Left ventricle myocardium inferior (tissue), 1 donor: ENCODE measurements around the gene TNIK. TPM values are rescaled to one million over a fixed set of nuclear protein-coding genes. Genes with fewer than 3 reads are reported as not detected.

Experiments
- DNase-seq: peaks from one replicate; pipeline ENCODE4 v3.0.0-alpha.2; 2020
- H3K27ac ChIP-seq: fragments of 200-600 bp; replicated peaks from 2 replicates; pipeline ENCODE4 v1.8.0; 2021
- H3K27me3 ChIP-seq: fragments of 200-600 bp; 2 replicates; pipeline ENCODE4 v1.8.0; 2021; ENCODE audit warnings: low read depth
- H3K36me3 ChIP-seq: fragments of 200-600 bp; 2 replicates; pipeline ENCODE4 v1.8.0; 2021
- H3K4me1 ChIP-seq: fragments of 200-600 bp; 2 replicates; pipeline ENCODE4 v1.8.0; 2021
- H3K4me3 ChIP-seq: fragments of 200-600 bp; 2 replicates; pipeline ENCODE4 v1.8.0; 2021; ENCODE audit warnings: mild to moderate bottlenecking, moderate library complexity
- H3K9me3 ChIP-seq: fragments of 200-600 bp; replicated peaks from 2 replicates; pipeline ENCODE4 v1.8.0; 2021
- intact Hi-C: fragments of 100-400 bp; cut with micrococcal nuclease; formaldehyde crosslinking; loops from one replicate; pipeline ENCODE4 v1.11.0; 2022
- total RNA-seq: library from RNA; stranded (reverse); fragmentation: NEBNext Ultra II Directional; extraction: Animal tissue kit (Norgen Biotek cat#: 25700); gene quantifications from one replicate; pipeline ENCODE4 v1.2.1, GENCODE V29; 2021
- TF ChIP-seq, protein P1 (sequence below): fragments of 200-600 bp; IDR thresholded peaks from 2 replicates; pipeline ENCODE4 v1.8.0; 2021; ENCODE audit warnings: antibody characterized with exemption, mild to moderate bottlenecking, borderline replicate concordance
- donor health status: DM: no; HTN: yes; CAD: no; lungs with severe emphysema.

TNIK gene
- total RNA-seq, 1 donor from 2014 or later, result 28.6 TPM

DNA sequence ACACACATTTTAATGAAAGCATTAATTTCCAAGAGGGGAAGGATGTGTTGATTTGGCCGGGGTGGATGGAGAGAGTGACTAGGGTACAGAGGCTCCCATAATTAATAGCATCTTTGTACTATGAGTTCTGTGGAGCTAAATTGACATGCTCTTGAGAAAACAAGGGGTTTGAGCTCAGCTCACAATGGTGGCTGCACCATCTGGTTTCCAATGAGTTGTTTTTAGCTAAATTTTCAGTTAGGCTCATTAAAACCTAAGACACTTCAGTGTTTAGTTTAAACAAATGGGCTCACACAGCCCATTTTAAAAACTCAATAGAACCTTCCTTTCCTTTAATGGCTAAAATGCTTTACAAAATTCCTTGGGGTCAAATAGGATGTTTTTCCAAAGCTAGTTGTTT lies 199.7 kb downstream of the TNIK start:
- TF ChIP-seq, protein P1, sequence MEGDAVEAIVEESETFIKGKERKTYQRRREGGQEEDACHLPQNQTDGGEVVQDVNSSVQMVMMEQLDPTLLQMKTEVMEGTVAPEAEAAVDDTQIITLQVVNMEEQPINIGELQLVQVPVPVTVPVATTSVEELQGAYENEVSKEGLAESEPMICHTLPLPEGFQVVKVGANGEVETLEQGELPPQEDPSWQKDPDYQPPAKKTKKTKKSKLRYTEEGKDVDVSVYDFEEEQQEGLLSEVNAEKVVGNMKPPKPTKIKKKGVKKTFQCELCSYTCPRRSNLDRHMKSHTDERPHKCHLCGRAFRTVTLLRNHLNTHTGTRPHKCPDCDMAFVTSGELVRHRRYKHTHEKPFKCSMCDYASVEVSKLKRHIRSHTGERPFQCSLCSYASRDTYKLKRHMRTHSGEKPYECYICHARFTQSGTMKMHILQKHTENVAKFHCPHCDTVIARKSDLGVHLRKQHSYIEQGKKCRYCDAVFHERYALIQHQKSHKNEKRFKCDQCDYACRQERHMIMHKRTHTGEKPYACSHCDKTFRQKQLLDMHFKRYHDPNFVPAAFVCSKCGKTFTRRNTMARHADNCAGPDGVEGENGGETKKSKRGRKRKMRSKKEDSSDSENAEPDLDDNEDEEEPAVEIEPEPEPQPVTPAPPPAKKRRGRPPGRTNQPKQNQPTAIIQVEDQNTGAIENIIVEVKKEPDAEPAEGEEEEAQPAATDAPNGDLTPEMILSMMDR, result no peak
- H3K27ac ChIP-seq, result no peak overlapping the region
- intact Hi-C loops, result no loop called here
- peaks cover 44% of the 10 kb centered on the region for H3K4me1 ChIP-seq
- no peaks in the 10 kb centered on the region for H3K27me3 ChIP-seq
- H3K9me3 ChIP-seq, result no peaks in the 10 kb centered on the region
- DNase-seq, result no peak
- no peak overlapping the region for H3K4me3 ChIP-seq
- no peaks in the 10 kb centered on the region for H3K36me3 ChIP-seq

DNA sequence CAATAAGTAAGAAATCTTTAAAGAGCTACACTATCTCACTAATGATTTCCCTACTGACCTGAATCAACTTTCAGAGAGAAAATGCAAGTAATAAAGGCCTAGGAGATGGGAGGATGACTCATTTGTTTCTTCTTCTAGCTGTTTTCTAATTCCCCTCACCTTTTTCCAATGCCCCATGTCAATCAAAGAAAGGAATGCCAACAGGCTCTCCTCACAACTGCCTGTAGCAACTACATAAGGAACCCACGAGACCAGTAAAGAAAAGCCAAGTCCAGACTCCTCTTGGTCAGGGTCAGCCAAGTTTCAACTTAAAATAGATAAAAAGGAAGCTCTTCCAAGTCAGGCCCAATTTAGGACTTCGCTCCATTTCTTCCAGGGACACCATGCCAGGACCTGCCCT lies 201.9 kb downstream of the TNIK start:
- H3K4me1 ChIP-seq, result peaks cover 43% of the 10 kb centered on the region
- no peaks in the 10 kb centered on the region for H3K27me3 ChIP-seq
- peak overlapping the region; percentile 64 for H3K27ac ChIP-seq
- intact Hi-C loops, result no loop called here
- no peak for DNase-seq
- H3K4me3 ChIP-seq, result no peak overlapping the region
- H3K9me3 ChIP-seq, result no peaks in the 10 kb centered on the region
- TF ChIP-seq, protein P1, result no peak
- no peaks in the 10 kb centered on the region for H3K36me3 ChIP-seq

DNA sequence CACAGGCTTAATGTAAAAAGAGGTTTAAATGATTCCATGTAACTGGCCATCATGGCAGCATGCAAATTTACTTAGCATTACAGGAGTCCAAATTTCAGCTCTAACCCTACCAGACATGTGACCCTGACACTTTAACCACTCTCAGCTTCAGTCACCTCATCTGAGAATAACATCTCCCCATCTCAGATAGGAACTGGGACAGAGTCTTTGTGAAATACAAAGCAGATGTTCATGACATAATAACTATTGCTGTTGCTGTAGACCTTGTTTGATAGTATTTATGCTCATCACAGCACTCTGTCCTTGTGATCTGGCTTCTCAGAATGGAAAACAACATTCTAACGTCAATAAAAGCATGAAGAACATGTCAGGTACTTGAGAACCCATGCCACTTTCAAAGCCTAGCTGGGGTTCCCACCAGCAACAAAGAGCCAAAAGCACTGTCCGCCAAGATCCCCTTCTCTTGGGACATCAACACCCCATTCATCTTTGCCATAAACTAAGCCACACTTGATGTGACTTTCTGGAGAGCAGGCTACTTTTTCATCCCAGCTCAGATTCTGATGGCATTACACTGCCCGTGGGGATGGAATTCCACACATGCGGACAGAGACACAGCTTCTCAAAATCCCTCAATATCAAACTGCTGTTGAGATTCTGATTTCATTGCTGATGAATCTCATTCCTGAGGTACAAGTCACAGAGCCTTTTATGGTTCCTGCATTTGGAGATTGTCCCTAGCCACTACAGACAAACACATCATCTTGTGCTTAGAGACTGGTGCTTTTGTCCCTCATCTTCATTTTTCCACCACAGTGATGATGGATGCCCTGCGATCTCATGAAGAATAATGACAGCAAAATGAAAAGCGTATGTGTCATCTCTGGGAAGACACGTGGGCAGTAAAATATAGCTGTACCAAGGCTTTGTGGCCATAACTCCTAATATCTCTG lies 202.7 kb downstream of the TNIK start:
- no peaks in the 10 kb centered on the region for H3K27me3 ChIP-seq
- intact Hi-C loops, result no loop called here
- no peak overlapping the region for H3K4me3 ChIP-seq
- DNase-seq, result no peak
- H3K36me3 ChIP-seq, result no peaks in the 10 kb centered on the region
- H3K9me3 ChIP-seq, result no peaks in the 10 kb centered on the region
- peak overlapping the region; percentile 64 for H3K27ac ChIP-seq
- TF ChIP-seq, protein P1, result no peak
- H3K4me1 ChIP-seq, result peaks cover 40% of the 10 kb centered on the region

DNA sequence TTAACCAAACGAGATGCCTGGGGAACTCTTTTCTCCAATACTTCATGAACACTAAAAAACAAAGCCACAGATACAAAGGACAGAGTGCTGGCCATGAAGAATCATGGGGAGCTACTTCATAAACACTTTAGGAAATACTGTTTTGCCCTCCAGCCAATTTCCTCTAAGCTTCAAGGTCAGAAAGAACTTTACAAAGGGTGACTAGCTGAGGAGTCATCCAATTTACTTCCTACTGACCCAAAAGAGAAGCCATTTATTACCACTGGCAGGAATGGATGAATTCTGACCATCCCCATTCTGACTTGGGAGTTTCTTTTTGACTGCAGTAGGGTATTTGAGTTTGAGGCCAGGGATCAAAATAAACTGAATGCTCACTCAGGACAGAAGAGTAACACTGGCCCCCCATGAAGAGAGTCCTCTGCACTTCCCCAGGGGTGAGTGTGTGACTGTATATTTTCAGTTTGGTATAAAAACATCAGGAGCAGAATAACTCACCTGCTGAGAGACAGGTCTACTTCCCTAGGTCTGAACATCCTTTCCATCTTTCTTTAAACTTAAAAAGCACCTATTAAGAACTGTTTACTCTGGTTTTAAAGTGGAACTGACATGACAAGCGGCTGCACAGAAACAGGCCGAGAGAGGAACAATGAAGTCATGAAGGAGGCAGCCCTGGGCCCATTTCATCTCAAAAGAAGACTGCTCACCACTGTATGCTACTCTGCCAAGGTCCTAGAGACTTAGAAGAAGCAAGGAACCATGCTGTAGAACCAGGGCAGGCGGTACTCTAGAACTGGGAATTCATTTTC lies 203.6 kb downstream of the TNIK start:
- no peak for DNase-seq
- TF ChIP-seq, protein P1, result no peak
- Histone ChIP-seq H3K9me3 (no peaks in the 10 kb centered on the region), H3K27ac (peak overlapping the region; percentile 64), H3K36me3 (no peaks in the 10 kb centered on the region), H3K4me1 (peaks cover 32% of the 10 kb centered on the region), H3K27me3 (no peaks in the 10 kb centered on the region), H3K4me3 (no peak overlapping the region)
- intact Hi-C loops, result no loop called here

DNA sequence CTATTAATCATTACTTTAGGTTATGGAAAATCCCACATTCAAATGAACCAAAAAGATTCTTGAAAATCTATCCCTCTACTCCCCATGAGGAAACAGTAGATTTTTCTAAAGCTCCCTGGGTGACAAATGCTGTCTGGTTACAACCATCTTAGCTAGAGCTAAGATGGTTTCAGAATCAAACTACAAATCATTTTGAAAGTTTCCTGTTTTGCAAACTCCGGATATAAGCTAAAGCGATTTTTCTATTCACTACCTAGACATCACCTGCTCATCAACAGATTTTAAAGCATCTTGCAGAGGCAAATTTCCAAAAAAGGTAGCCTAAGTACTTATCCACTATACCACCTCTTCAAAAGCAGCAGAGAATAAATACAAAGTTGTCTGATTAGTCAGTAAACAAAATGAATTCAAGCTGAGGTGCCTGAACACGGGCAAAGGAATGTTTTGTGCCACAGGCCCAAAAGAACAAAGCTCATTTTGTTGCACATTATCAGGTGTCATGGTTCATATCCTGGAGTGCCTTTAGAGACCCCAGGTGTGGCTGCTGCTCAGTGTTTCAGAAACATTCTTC lies 204.9 kb downstream of the TNIK start:
- intact Hi-C loops, result no loop called here
- Histone ChIP-seq H3K27me3 (no peaks in the 10 kb centered on the region), H3K4me1 (peaks cover 32% of the 10 kb centered on the region), H3K36me3 (no peaks in the 10 kb centered on the region), H3K9me3 (no peaks in the 10 kb centered on the region), H3K27ac (no peak overlapping the region), H3K4me3 (no peak overlapping the region)
- TF ChIP-seq, protein P1, result no peak
- DNase-seq, result no peak
